Nucleus accumbens (tissue), 56 donors: ENCODE data around the gene LAMA3.

Experiments
- DNase-seq, 56 donors: peaks; one replicate each; lab custom pipeline; 2025; lab: John Stamatoyannopoulos, UW

LAMA3 gene, protein sequence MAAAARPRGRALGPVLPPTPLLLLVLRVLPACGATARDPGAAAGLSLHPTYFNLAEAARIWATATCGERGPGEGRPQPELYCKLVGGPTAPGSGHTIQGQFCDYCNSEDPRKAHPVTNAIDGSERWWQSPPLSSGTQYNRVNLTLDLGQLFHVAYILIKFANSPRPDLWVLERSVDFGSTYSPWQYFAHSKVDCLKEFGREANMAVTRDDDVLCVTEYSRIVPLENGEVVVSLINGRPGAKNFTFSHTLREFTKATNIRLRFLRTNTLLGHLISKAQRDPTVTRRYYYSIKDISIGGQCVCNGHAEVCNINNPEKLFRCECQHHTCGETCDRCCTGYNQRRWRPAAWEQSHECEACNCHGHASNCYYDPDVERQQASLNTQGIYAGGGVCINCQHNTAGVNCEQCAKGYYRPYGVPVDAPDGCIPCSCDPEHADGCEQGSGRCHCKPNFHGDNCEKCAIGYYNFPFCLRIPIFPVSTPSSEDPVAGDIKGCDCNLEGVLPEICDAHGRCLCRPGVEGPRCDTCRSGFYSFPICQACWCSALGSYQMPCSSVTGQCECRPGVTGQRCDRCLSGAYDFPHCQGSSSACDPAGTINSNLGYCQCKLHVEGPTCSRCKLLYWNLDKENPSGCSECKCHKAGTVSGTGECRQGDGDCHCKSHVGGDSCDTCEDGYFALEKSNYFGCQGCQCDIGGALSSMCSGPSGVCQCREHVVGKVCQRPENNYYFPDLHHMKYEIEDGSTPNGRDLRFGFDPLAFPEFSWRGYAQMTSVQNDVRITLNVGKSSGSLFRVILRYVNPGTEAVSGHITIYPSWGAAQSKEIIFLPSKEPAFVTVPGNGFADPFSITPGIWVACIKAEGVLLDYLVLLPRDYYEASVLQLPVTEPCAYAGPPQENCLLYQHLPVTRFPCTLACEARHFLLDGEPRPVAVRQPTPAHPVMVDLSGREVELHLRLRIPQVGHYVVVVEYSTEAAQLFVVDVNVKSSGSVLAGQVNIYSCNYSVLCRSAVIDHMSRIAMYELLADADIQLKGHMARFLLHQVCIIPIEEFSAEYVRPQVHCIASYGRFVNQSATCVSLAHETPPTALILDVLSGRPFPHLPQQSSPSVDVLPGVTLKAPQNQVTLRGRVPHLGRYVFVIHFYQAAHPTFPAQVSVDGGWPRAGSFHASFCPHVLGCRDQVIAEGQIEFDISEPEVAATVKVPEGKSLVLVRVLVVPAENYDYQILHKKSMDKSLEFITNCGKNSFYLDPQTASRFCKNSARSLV (N-terminal part only)

GRCh38 chr18:23689031-23689615, at the start of gene LAMA3:
Gene LAMA3 (plus strand): TSS chr18:23689453. CDS start chr18:23689684, 231 bp downstream.
- peak in 20 of 56 donors; percentile 0 to 51 (median 8) for DNase-seq

- DNase-seq, result no peak
Observed at GRCh38 chr18:23640052-23640451, 49.2 kb upstream of the LAMA3 start.

DNA sequence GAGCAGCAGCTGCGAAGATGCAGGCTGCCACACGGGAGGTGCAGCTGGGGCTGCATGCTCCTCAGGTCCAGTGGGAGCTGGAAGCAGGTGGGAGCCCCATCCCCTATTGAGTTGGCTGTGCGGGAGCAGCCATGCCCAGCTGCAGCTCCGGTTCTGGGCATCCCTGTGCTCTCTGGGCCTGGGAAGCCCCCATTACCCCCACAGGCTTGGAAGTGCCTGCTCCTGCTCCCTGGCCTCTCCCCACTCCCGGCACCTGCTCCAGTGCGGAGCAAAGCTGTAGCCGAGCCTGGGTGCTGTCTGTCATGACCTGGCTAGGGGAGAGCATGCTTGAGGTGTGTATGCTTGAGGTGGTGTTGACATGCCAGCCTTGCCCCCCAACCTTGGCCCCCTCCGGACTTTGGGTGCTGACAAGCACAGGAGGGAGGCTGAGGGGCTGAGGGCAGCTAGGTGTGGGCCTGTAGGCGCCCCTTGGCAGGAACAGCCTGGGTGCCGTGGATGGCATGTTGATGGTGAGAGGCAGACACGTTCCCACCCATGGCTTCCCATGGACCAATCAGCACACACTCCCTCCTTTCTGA, 48.0 kb upstream of the LAMA3 start:
- no peak for DNase-seq

DNA sequence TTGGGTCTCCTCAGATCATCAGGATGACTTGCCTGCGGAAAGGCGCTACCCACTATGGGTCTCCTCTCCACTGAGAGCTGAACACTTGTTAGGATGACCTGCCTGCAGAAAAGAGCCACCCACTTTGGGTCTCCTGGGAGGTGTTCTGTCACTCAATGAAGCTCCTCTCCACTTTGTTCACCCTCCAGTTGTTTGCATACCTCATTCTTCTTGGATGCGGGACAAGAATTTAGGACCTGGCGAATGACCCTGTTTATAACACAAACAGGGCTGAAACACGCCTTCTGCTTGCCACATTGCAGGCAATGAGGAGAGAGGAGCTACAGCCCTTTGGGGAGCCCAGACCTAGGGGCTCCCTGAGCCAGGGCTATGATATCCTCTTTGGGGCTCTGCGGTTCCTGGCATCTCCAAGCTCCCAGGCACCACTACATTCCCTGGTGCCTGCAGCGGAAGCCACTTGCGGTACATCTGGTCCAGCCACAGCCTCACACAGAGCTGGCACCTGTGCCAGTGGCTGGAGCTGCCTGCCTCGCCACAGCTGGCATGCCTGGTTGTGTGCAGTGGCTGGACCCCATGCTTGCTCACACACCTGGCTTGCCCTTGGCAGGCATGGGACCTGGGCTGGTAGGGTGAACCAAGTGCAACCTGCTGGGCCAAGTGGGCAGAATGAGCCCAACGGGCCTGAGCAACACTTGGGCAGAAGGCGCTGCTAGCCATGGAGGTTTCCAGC, 47.2 kb upstream of the LAMA3 start:
- DNase-seq, result no peak

DNA sequence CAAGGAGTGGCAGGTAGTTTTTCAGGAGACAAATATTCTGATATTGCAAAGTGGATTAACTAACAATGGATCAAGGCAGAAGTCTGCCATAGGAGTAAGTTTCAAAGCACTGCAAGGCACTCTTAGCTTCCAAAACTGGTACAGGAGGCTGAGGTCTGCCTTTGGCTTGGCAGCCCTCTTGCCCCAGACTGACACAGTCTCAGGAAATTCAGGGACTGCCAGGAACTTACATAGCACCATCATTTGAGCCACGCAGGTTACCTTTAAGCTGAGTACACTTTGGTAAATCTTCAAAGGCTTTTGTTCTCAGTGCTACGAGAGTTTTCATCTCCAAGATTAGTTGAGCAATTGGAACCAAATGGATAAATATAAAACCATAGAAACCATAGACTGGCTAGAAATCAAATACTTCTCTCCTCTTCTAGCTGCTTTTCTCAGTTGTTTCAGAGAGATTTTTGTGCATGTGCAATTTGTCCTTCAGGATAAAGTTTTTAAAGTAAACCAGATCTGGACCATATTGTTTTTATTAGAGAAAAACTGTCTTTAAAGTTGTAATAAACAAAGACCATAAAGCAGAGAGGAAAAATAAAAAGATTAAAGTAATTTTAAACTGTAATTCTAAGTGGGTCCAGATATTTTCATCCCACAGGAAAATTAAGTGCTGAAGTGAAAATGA, 45.3 kb upstream of the LAMA3 start:
- no peak for DNase-seq

- DNase-seq, result no peak
Observed at GRCh38 chr18:23645568-23646175, 43.6 kb upstream of the LAMA3 start.

DNA sequence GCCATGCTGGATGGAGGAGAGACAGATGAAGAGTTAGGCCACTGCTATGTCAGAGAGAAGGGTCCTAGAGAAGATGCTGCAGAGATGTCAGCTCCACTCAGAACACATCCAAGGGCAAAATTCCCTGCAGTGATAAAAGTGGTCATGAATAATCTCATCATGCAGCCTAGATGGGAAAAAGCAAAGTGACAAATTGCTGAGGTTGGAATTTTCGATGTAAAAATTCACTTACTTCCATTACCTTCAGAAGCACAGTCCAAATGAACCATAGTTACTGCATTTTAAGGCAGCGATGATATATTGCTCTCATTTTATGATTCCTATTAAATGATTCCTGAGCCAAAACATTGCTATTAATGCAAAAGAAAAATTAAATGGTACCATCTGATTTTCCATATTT, 43.0 kb upstream of the LAMA3 start:
- DNase-seq, result no peak

DNA sequence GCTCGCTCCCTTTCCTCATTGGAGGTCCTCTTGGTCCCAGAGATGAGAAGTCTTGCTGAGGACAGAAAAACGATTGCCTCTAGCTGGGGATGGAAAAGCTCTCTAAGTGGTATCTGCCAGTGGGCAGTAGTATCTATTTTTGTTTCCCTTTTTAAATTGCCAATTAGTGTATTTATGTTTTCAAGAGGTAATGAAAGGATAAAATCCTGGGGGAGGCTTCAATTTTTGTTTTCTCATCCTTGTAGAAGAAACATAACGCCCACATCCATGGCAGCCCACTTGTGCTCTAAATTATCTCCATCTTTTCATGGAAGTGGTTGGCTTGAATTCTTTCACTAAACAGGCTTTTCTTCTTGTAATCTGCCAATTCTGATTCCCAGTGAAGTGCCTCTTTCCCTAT, 40.8 kb upstream of the LAMA3 start:
- no peak for DNase-seq

GRCh38 chr18:23648940-23649607, 40.2 kb upstream of the LAMA3 start:
- no peak for DNase-seq

- no peak for DNase-seq
Observed at GRCh38 chr18:23650968-23651927, 38.0 kb upstream of the LAMA3 start.

GRCh38 chr18:23652232-23652631, 37.0 kb upstream of the LAMA3 start:
- DNase-seq, result no peak

GRCh38 chr18:23658285-23658684, 31.0 kb upstream of the LAMA3 start:
- no peak for DNase-seq

- no peak for DNase-seq
Observed at GRCh38 chr18:23661735-23662308, 27.4 kb upstream of the LAMA3 start.

GRCh38 chr18:23662309-23663263, 26.7 kb upstream of the LAMA3 start, which contains the start of gene ANKRD29:
Gene ANKRD29 (minus strand): TSS chr18:23662911. CDS start chr18:23662730, 181 bp downstream.
- DNase-seq, result peak in 21 of 56 donors; percentile 0 to 38 (median 8)

GRCh38 chr18:23664674-23665073, 24.6 kb upstream of the LAMA3 start:
- DNase-seq, result no peak
